ENCODE data around the gene MPST.
A peak's percentile ranks its signal among the peaks of the same experiment; 100 is the strongest.
"Not testable (repeated sequence)": the region's sequence is repeated elsewhere in the genome, so short reads cannot be mapped to it uniquely, and the experiment has no call there.

Gene MPST

GRCh38 chr22:37019309-37020191 is at the start of gene MPST, which contains the start of gene TST:
Gene MPST, plus strand, starts transcription at chr22:37019742. Its CDS starts 95 bp downstream, at chr22:37019837.
Gene TST, minus strand, starts transcription at chr22:37019447. Its CDS starts 715 bp downstream, at chr22:37018732.
- DNase-seq: no peak

- DNase-seq: no peak
Observed at GRCh38 chr22:36971341-36972125, 48.0 kb upstream of the MPST start.

- no peak for DNase-seq
Observed at GRCh38 chr22:36976606-36977005, 42.9 kb upstream of the MPST start.

GRCh38 chr22:36977401-36977861 is 42.1 kb upstream of the MPST start:
- peak; percentile 18 for DNase-seq

- DNase-seq: peak; percentile 55
Observed at GRCh38 chr22:36977947-36978660, 41.4 kb upstream of the MPST start.

GRCh38 chr22:36979016-36979910 is 40.3 kb upstream of the MPST start:
- no peak for DNase-seq

- no peak for DNase-seq
Observed at GRCh38 chr22:36981247-36981775, 38.2 kb upstream of the MPST start.

- DNase-seq: no peak
Observed at GRCh38 chr22:36982136-36982535, 37.4 kb upstream of the MPST start.

GRCh38 chr22:36985211-36985889 is 34.2 kb upstream of the MPST start:
- no peak for DNase-seq

GRCh38 chr22:36986242-36986821 is 33.2 kb upstream of the MPST start:
- DNase-seq: no peak

- no peak for DNase-seq
Observed at GRCh38 chr22:36988075-36988832, 31.3 kb upstream of the MPST start.

GRCh38 chr22:36989012-36989411 is 30.5 kb upstream of the MPST start:
- not testable (repeated sequence) for DNase-seq

GRCh38 chr22:36990457-36990856 is 29.1 kb upstream of the MPST start:
- no peak for DNase-seq

- no peak for DNase-seq
Observed at GRCh38 chr22:36991206-36991605, 28.3 kb upstream of the MPST start.

- no peak for DNase-seq
Observed at GRCh38 chr22:36997746-36998145, 21.8 kb upstream of the MPST start.

GRCh38 chr22:36998620-36999351 is 20.8 kb upstream of the MPST start:
- no peak for DNase-seq

GRCh38 chr22:36999463-36999862 is 20.1 kb upstream of the MPST start:
- DNase-seq: no peak

GRCh38 chr22:37000676-37001534 is 18.6 kb upstream of the MPST start:
- DNase-seq: no peak
